ENCODE measurements around the gene P2RY6. TPM values are rescaled to one million over a fixed set of nuclear protein-coding genes. Genes with fewer than 3 reads are reported as not detected.

The P2RY6 gene
- total RNA-seq, 1 experiment from 2014 or later, result not detected

DNA sequence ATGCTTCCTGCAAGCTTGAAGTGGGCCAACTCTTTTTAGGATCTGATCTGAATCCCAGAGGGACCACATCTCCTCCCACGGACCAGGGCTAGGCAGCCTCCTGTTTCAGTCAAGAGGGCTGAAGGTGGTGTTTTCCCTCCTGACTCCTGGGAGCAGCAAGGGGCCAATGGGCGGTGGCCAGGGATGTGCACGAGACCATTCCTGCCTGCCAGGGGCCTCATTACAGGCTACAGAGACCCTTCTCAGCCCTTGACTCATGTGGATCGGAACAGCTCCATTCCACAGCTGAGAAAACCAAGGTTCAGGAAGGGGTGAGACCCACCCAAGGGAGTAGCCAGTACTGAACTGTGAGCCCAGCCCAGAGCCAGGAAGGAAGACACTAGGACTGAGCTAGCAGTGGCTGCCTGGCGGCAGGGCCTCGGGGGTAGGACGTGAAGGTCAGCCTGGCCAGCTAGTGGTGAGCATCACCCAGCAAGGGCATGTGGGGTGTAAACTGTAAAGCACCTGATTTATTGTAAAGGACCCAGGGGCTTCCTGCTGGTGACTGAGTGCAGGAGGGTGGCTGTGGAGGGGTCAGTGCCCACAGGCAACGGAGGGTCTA is 3.4 kb upstream of the P2RY6 start:
- Histone ChIP-seq H4K8ac (replicated peaks; ENCODE audit: insufficient read length, low read depth, low read length) (no peak overlapping the region), H3T11ph (ENCODE audit: low read length) (no peak overlapping the region), H2BK120ac (ENCODE audit: low read depth, low read length, poor library complexity, severe bottlenecking) (no peak overlapping the region), H3K79me2 (ENCODE audit: insufficient read depth, low read length) (no peaks in the 10 kb centered on the region), H4K91ac (ENCODE audit: insufficient read length, low read depth, low read length) (no peak overlapping the region), H3K9me3 (ENCODE audit: control insufficient read depth, low read depth, low read length) (no peaks in the 10 kb centered on the region), H3K4me1 (ENCODE audit: insufficient read depth, low read length) (no peaks in the 10 kb centered on the region), H3K23ac (ENCODE audit: insufficient read length, low read depth, low read length) (no peak overlapping the region), H3K4me2 (ENCODE audit: insufficient read depth, insufficient read length, low read length) (no peak overlapping the region), H2BK15ac (ENCODE audit: low read depth, low read length) (no peak overlapping the region), H3K18ac (ENCODE audit: insufficient read length, low read depth, low read length) (no peak overlapping the region), H2BK5ac (ENCODE audit: insufficient read length, low read length) (no peak overlapping the region), H2BK12ac (ENCODE audit: insufficient read length, low read depth, low read length) (no peak overlapping the region), H4K5ac (ENCODE audit: insufficient read length, low read depth, low read length) (no peak overlapping the region), H2AFZ (ENCODE audit: low read length) (no peak overlapping the region), H3K9ac (ENCODE audit: extremely low read depth, insufficient read length, low read length) (no peak overlapping the region), H2AK5ac (ENCODE audit: insufficient read length, low read length) (no peak overlapping the region), H3K56ac (ENCODE audit: insufficient read length, low read depth, low read length) (no peak overlapping the region), H3K27me3 (ENCODE audit: insufficient read depth, low read length) (peaks cover 3% of the 10 kb centered on the region), H4K20me1 (ENCODE audit: control insufficient read depth, insufficient read depth, insufficient read length) (peaks cover 2% of the 10 kb centered on the region), H2BK20ac (ENCODE audit: low read depth, low read length, poor library complexity, severe bottlenecking) (no peak overlapping the region), H3K14ac (ENCODE audit: insufficient read depth, low read length) (0 out of 2 replicates have a peak overlapping the region, but pooled peaks have one; percentile 25), H3K23me2 (ENCODE audit: insufficient read length, low read depth, low read length, poor library complexity, severe bottlenecking) (no peaks in the 10 kb centered on the region), H3K27ac (ENCODE audit: insufficient read length, low read depth, low read length) (no peak overlapping the region), H3K4ac (ENCODE audit: low read depth, low read length) (no peak overlapping the region), H3K79me1 (ENCODE audit: insufficient read depth, low read depth, low read length, poor library complexity, severe bottlenecking) (no peaks in the 10 kb centered on the region)
- Mint-ChIP-seq H3K4me1 (peaks cover 26 to 46% of the 10 kb centered on the region in 2 experiments), H3K36me3 (ENCODE audit: insufficient read depth in 1 of 3, low read depth in 3 of 3) (no peaks in the 10 kb centered on the region), H3K27ac (no peak overlapping the region), H3K4me3 (no peak overlapping the region), H3K27me3 (ENCODE audit: low read depth) (peaks cover 22% of the 10 kb centered on the region), H3K9me3 (no peaks in the 10 kb centered on the region; a peak in 1 of 5 replicates)
- no CpG with 5 or more reads among the region's 8 CpGs for WGBS (ENCODE audit: extremely low coverage, insufficient read length, low lambda C conversion rate)
- peak; percentile 24 for DNase-seq
- TF ChIP-seq, protein P1, sequence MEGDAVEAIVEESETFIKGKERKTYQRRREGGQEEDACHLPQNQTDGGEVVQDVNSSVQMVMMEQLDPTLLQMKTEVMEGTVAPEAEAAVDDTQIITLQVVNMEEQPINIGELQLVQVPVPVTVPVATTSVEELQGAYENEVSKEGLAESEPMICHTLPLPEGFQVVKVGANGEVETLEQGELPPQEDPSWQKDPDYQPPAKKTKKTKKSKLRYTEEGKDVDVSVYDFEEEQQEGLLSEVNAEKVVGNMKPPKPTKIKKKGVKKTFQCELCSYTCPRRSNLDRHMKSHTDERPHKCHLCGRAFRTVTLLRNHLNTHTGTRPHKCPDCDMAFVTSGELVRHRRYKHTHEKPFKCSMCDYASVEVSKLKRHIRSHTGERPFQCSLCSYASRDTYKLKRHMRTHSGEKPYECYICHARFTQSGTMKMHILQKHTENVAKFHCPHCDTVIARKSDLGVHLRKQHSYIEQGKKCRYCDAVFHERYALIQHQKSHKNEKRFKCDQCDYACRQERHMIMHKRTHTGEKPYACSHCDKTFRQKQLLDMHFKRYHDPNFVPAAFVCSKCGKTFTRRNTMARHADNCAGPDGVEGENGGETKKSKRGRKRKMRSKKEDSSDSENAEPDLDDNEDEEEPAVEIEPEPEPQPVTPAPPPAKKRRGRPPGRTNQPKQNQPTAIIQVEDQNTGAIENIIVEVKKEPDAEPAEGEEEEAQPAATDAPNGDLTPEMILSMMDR (conservative IDR thresholded peaks at IDR 0.05), result no peak

Data from H9 (cell line).